DND-41 (cell line): Measurements from ENCODE around the gene TMEM132D.

Source experiments
- EZH2 ChIP-seq: IDR thresholded peaks from 3 replicates; pipeline ENCODE4 v1.6.1; 2012; ENCODE audit warnings: borderline replicate concordance, low read depth, mild to moderate bottlenecking, moderate library complexity, low read length, inconsistent platforms; ENCODE audit not compliant: severe bottlenecking
- TF ChIP-seq, protein P1 (sequence below): IDR thresholded peaks from 2 replicates; pipeline ENCODE4 v1.5.1; 2012; ENCODE audit warnings: borderline replicate concordance, low read length, moderate library complexity, mild to moderate bottlenecking; ENCODE audit not compliant: poor library complexity, severe bottlenecking; ENCODE audit errors: extremely low read depth

DNA sequence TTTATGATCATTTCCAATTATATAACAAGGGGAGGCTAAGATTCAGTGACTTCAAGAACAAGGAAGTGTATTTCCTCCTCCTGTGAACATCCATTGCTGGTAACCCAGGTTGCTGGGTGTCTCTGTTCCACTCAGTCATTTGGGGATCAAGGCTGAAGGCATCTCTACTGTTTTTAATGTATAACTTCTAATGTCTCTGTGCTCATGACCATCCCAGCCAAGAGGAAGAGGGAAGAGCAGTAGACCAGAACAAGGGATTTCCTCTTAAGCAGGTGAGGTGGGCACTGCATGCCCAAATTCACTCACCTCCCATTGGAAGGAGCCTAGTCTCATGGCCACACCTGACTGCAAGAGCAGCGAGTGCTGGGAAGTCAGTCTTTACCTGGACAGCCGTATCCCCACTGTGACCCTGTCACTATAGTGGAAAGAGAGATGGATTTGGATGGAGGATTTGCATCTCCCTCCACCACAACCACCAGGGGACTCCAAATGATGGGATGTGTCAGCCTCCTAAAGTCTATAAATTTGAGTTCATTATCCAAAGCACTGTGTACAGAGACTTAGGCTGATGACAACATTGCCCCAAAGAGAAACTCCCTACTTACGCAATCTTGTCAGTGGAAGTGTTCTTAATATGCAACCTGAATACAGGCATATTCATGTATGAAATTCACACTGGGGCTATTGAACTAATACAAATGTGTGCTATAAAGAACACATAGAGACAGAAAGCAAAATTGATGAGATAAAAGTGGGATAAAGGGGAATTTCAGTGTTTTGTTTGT, 368.7 kb downstream of the TMEM132D start:
- TF ChIP-seq, protein P1, sequence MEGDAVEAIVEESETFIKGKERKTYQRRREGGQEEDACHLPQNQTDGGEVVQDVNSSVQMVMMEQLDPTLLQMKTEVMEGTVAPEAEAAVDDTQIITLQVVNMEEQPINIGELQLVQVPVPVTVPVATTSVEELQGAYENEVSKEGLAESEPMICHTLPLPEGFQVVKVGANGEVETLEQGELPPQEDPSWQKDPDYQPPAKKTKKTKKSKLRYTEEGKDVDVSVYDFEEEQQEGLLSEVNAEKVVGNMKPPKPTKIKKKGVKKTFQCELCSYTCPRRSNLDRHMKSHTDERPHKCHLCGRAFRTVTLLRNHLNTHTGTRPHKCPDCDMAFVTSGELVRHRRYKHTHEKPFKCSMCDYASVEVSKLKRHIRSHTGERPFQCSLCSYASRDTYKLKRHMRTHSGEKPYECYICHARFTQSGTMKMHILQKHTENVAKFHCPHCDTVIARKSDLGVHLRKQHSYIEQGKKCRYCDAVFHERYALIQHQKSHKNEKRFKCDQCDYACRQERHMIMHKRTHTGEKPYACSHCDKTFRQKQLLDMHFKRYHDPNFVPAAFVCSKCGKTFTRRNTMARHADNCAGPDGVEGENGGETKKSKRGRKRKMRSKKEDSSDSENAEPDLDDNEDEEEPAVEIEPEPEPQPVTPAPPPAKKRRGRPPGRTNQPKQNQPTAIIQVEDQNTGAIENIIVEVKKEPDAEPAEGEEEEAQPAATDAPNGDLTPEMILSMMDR, result peak; percentile 9
- TF ChIP-seq EZH2, result no peak
